CD4-positive, CD25-positive, alpha-beta regulatory T cell (primary cell): ENCODE measurements around the gene ZNF697. TPM values are rescaled to one million over a fixed set of nuclear protein-coding genes. Genes with fewer than 3 reads are reported as not detected.
"Not testable (repeated sequence)": the region's sequence is repeated elsewhere in the genome, so short reads cannot be mapped to it uniquely, and the experiment has no call there.

ENCODE experiments used
- ATAC-seq, 2 donors: fragments of 150-1000 bp; cut with Tn5 transposase; one replicate each; pipeline ENCODE4 v1.10.0; 2021; ENCODE audit warnings: low read depth in 2 of 2, moderate number of reproducible peaks in 2 of 2, moderate library complexity in 1 of 2
- DNase-seq, 3 donors: peaks; one replicate each; pipeline versions ENCODE4 v3.0.0 to v3.0.0-alpha.2; 2012 to 2022; ENCODE audit warnings: mixed read lengths in 1 of 3
- H3K27ac ChIP-seq: one replicate; pipeline ENCODE4 v1.7.0; 2013; ENCODE audit warnings: mild to moderate bottlenecking, low read length; ENCODE audit not compliant: insufficient read depth, poor library complexity, severe bottlenecking
- H3K27me3 ChIP-seq: one replicate; pipeline ENCODE4 v1.7.0; 2013; ENCODE audit warnings: low read length; ENCODE audit not compliant: control insufficient read depth, insufficient read depth
- H3K36me3 ChIP-seq: one replicate; pipeline ENCODE4 v1.7.0; 2013; ENCODE audit warnings: mild to moderate bottlenecking, low read length, moderate library complexity; ENCODE audit not compliant: control insufficient read depth, insufficient read depth
- H3K4me1 ChIP-seq: 2 replicates; pipeline ENCODE4 v1.7.0; 2013; ENCODE audit warnings: mild to moderate bottlenecking, low read length; ENCODE audit not compliant: insufficient read depth, control insufficient read depth, poor library complexity, severe bottlenecking
- H3K4me3 ChIP-seq: one replicate; pipeline ENCODE4 v1.7.0; 2013; ENCODE audit warnings: low read depth, mild to moderate bottlenecking, low read length, moderate library complexity
- H3K9me3 ChIP-seq, 2 experiments: 1 replicate in 1 of 2; 2 replicates in 1 of 2; pipeline ENCODE4 v1.7.0; 2013; ENCODE audit warnings: low read length in 2 of 2, mild to moderate bottlenecking in 1 of 2, moderate library complexity in 1 of 2; ENCODE audit not compliant: control insufficient read depth in 2 of 2
- H3K27ac Mint-ChIP-seq, 3 donors: one replicate each; pipeline ENCODE4 v1.8.0; 2020 to 2022; ENCODE audit warnings: mild to moderate bottlenecking in 3 of 3, mixed read lengths in 3 of 3, moderate library complexity in 2 of 3
- H3K27me3 Mint-ChIP-seq: one replicate; pipeline ENCODE4 v1.8.0; 2022; ENCODE audit warnings: mild to moderate bottlenecking, mixed read lengths
- H3K36me3 Mint-ChIP-seq: one replicate; pipeline ENCODE4 v1.8.0; 2020; ENCODE audit warnings: mixed read lengths
- H3K4me1 Mint-ChIP-seq, 4 donors: one replicate each; pipeline ENCODE4 v1.8.0; 2020 to 2022; ENCODE audit warnings: mixed read lengths in 4 of 4, mild to moderate bottlenecking in 1 of 4
- H3K4me3 Mint-ChIP-seq, 4 donors: one replicate each; pipeline ENCODE4 v1.8.0; 2020 to 2022; ENCODE audit warnings: mild to moderate bottlenecking in 4 of 4, mixed read lengths in 4 of 4, moderate library complexity in 3 of 4
- H3K9me3 Mint-ChIP-seq, 7 donors: one replicate each; pipeline ENCODE4 v1.8.0; 2020 to 2022; ENCODE audit warnings: mixed read lengths in 7 of 7, mild to moderate bottlenecking in 3 of 7, moderate library complexity in 2 of 7
- polyA plus RNA-seq, 4 donors: library from polyadenylated mRNA; unstranded; fragments of 300-500 nt; fragmentation: Illumina TruSeq; gene quantifications; one replicate each; pipeline ENCODE4 v1.2.3, GENCODE V29; 2021
- total RNA-seq: library from RNA; stranded (reverse); gene quantifications from one replicate; pipeline ENCODE4 v1.2.3, GENCODE V29; 2022

ZNF697 gene
- total and polyA plus RNA-seq, 5 donors from 2014 or later, result not detected

- H3K36me3 ChIP-seq, result no peaks in the 10 kb centered on the region
- no peak overlapping the region for H3K27ac ChIP-seq
- peaks cover 4% of the 10 kb centered on the region for H3K27me3 Mint-ChIP-seq
- no peak overlapping the region for H3K4me3 Mint-ChIP-seq
- peaks cover 0 to 2% (median 0%) of the 10 kb centered on the region in 7 donors for H3K9me3 Mint-ChIP-seq
- no peaks in the 10 kb centered on the region for H3K4me1 Mint-ChIP-seq
- H3K36me3 Mint-ChIP-seq, result no peaks in the 10 kb centered on the region
- no peaks in the 10 kb centered on the region for H3K4me1 ChIP-seq
- no peak overlapping the region for H3K27ac Mint-ChIP-seq
- H3K4me3 ChIP-seq, result no peak overlapping the region
- DNase-seq (peak in 1 of 3 donors; percentile 10), ATAC-seq (no peak)
- no peaks in the 10 kb centered on the region for H3K9me3 ChIP-seq
- H3K27me3 ChIP-seq, result no peaks in the 10 kb centered on the region
Measured at GRCh38 chr1:119582801-119583200, 65.3 kb downstream of the ZNF697 start.

DNA sequence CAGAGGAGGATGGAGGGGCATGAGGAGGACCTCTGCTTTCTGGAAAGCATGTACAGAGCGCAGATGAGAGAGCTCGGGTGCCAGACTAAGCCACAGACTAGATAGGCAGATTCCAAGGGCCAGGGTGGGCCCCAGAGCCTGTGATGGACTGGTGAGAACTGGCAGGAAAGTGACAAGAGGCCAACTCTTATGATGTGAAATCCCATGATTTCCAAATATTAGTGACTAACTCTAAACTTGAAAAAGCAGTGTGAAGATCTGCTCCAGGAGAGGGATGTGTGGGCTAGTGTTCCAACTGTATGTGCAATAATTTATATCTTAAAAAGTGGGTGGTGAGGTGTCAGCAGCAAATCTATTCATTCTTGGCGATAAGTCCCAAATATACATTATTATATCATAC lies 67.0 kb downstream of the ZNF697 start:
- H3K4me1 ChIP-seq, H3K27ac Mint-ChIP-seq, H3K27me3 ChIP-seq, H3K36me3 Mint-ChIP-seq, DNase-seq, H3K9me3 Mint-ChIP-seq, H3K27ac ChIP-seq, ATAC-seq, H3K4me1 Mint-ChIP-seq, H3K36me3 ChIP-seq, H3K27me3 Mint-ChIP-seq, H3K4me3 Mint-ChIP-seq, H3K4me3 ChIP-seq, H3K9me3 ChIP-seq: not testable (repeated sequence)

DNA sequence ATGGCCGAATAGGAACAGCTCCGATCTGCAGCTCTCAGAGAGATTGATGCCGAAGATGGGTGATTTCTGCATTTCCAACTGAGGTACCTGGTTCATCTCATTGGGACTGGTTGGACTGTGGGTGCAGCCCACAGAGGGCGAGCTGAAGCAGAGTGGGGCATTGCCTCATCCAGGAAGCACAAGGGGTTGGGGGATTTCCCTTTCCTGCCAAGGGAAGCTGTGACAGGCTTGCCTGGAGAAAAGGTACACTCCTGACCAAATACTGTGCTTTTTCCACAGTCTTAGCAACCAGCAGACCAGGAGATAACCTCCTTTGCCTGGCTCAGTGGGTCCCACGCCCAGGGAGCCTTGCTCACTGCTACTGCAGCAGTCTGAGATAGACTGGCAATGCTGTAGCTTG lies 74.2 kb downstream of the ZNF697 start:
- Mint-ChIP-seq H3K9me3 (peaks cover 0 to 8% (median 3%) of the 10 kb centered on the region in 7 donors), H3K27ac (no peak overlapping the region), H3K36me3 (no peaks in the 10 kb centered on the region), H3K4me1 (no peaks in the 10 kb centered on the region), H3K27me3 (no peaks in the 10 kb centered on the region), H3K4me3 (no peak overlapping the region)
- DNase-seq (no peak), ATAC-seq (no peak)
- H3K36me3 ChIP-seq, result no peaks in the 10 kb centered on the region
- no peak overlapping the region for H3K4me3 ChIP-seq
- no peaks in the 10 kb centered on the region for H3K4me1 ChIP-seq
- no peaks in the 10 kb centered on the region for H3K27me3 ChIP-seq
- H3K27ac ChIP-seq, result no peak overlapping the region
- H3K9me3 ChIP-seq, result no peaks in the 10 kb centered on the region

- ATAC-seq, H3K36me3 ChIP-seq, H3K4me1 ChIP-seq, H3K27me3 ChIP-seq, H3K9me3 ChIP-seq, H3K36me3 Mint-ChIP-seq, H3K27me3 Mint-ChIP-seq, H3K4me3 ChIP-seq, H3K4me3 Mint-ChIP-seq, H3K27ac ChIP-seq, DNase-seq, H3K27ac Mint-ChIP-seq, H3K4me1 Mint-ChIP-seq, H3K9me3 Mint-ChIP-seq: not testable (repeated sequence)
Measured at GRCh38 chr1:119569930-119570622, 78.0 kb downstream of the ZNF697 start.

Other genes with a start within 250 kb of the ZNF697 start
- not detected for gene HSD3B2, start 233.1 kb downstream of the ZNF697 start, total RNA-seq
- gene HSD3B2, start 233.1 kb downstream of the ZNF697 start, polyA plus RNA-seq, result not detected
- gene HSD3B1, start 141.1 kb downstream of the ZNF697 start, total RNA-seq, result not detected
- gene HSD3B1, start 141.1 kb downstream of the ZNF697 start, polyA plus RNA-seq, result not detected
- 4.9 TPM for gene PHGDH, start 63.7 kb upstream of the ZNF697 start, total RNA-seq
- 1 to 10 TPM; 1.5 to 6.6 (median 3.3) TPM for gene PHGDH, start 63.7 kb upstream of the ZNF697 start, polyA plus RNA-seq
- gene HMGCS2, start 120.6 kb upstream of the ZNF697 start, total RNA-seq, result not detected
- gene HMGCS2, start 120.6 kb upstream of the ZNF697 start, polyA plus RNA-seq, result not detected
- gene REG4, start 163.2 kb upstream of the ZNF697 start, total RNA-seq, result not detected
- gene REG4, start 163.2 kb upstream of the ZNF697 start, polyA plus RNA-seq, result 1 to 10 TPM in 1 of 4 donors, under 1 TPM in 1, not detected in 2; 0.41 to 1.5 TPM
- not detected for gene ADAM30, start 248.2 kb upstream of the ZNF697 start, total RNA-seq
- gene ADAM30, start 248.2 kb upstream of the ZNF697 start, polyA plus RNA-seq, result not detected